Measurements from ENCODE around the gene PKMYT1.
A peak's percentile ranks its signal among the peaks of the same experiment; 100 is the strongest.

DNA sequence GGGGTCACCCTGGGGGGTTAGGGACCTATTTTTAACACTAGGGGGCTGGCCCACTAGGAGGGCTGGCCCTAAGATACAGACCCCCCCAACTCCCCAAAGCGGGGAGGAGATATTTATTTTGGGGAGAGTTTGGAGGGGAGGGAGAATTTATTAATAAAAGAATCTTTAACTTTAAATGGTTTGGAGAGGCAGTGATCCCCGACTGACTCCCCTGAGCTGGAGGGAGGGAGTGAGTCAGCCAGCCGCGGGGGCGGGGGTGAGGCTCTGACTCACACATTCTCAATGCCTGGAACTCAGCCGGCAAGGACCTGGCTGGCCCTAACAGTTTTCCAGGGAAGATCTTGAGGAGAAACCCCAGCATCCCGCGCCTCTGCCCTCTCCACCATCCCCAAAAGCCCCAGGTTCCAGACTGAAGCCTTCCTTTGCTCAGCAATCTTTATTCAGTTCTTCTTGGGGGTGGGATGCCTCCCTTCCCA is 42.0 kb upstream of the PKMYT1 start:
- TF ChIP-seq POLR2A (IDR thresholded peaks at IDR 0.05) (peak in 1 of 2 donors; percentile 30), CTCF (IDR thresholded peaks at IDR 0.05) (no peak)

All from thyroid gland (tissue), 4 donors.